Thyroid gland (tissue), 4 donors: ENCODE results near the gene GLIS1. TPM values are rescaled to one million over a fixed set of nuclear protein-coding genes. Genes with fewer than 3 reads are reported as not detected.

Source experiments
- DNase-seq, 2 donors: peaks; one replicate each; pipeline ENCODE4 v3.0.0-alpha.2; 2019
- H3K27ac ChIP-seq, 3 donors: fragments of 200-600 bp; sonication (generic); 1 replicate in 2 of 3; 2 replicates in 1 of 3; pipeline ENCODE4 v1.5.1; 2016 to 2019; ENCODE audit warnings: mild to moderate bottlenecking in 1 of 3, moderate library complexity in 1 of 3
- H3K27me3 ChIP-seq: fragments of 200-600 bp; sonication (generic); one replicate; pipeline ENCODE4 v1.5.1; 2019
- H3K36me3 ChIP-seq, 2 donors: fragments of 200-600 bp; sonication (generic); one replicate each; pipeline ENCODE4 v1.5.1; 2016 to 2019
- H3K4me1 ChIP-seq, 2 donors: fragments of 200-600 bp; sonication (generic); one replicate each; pipeline ENCODE4 v1.5.1; 2017 to 2019
- H3K4me3 ChIP-seq, 3 donors: fragments of 200-600 bp; sonication (generic); replicated peaks in 1 of 3; 1 replicate in 2 of 3; 2 replicates in 1 of 3; pipeline ENCODE4 v1.5.1; 2016; ENCODE audit warnings: mild to moderate bottlenecking in 1 of 3
- H3K9me3 ChIP-seq: fragments of 200-600 bp; sonication (generic); one replicate; pipeline ENCODE4 v1.5.1; 2017
- POLR2A ChIP-seq, 2 donors: fragments of 450-650 bp; IDR thresholded peaks; one replicate each; pipeline ENCODE4 v1.6.1; 2017; ENCODE audit warnings: antibody characterized with exemption in 2 of 2, mild to moderate bottlenecking in 2 of 2, moderate library complexity in 1 of 2
- WGBS, 2 donors: methylation state at CpG; one replicate each; pipeline ENCODE4 v1.1.5; 2017; 5-methylcytosine and 5-hydroxymethylcytosine counted together
- intact Hi-C: fragments of 100-400 bp; cut with DNase I; formaldehyde crosslinking; loops from one replicate; pipeline ENCODE4 v1.15.1; 2023
- total RNA-seq, 4 donors: library from RNA; depleted of rRNA; stranded (reverse); fragments of >200 nt; gene quantifications; one replicate each; pipeline ENCODE4 v1.2.3, GENCODE V29; 2016
- TF ChIP-seq, protein P1 (sequence below), 6 experiments: fragments of 200-600 bp in 3 of 6; fragments of 450-650 bp in 3 of 6; sonication (generic) in 3 of 6; IDR thresholded peaks; one replicate each; pipeline ENCODE4 v1.5.1; 2016 to 2019; ENCODE audit warnings: antibody characterized with exemption in 6 of 6, mild to moderate bottlenecking in 2 of 6, inconsistent platforms in 1 of 6, moderate library complexity in 1 of 6

Gene GLIS1
- total RNA-seq, 4 donors from 2014 or later = 0.29 TPM; not detected in 3

DNA sequence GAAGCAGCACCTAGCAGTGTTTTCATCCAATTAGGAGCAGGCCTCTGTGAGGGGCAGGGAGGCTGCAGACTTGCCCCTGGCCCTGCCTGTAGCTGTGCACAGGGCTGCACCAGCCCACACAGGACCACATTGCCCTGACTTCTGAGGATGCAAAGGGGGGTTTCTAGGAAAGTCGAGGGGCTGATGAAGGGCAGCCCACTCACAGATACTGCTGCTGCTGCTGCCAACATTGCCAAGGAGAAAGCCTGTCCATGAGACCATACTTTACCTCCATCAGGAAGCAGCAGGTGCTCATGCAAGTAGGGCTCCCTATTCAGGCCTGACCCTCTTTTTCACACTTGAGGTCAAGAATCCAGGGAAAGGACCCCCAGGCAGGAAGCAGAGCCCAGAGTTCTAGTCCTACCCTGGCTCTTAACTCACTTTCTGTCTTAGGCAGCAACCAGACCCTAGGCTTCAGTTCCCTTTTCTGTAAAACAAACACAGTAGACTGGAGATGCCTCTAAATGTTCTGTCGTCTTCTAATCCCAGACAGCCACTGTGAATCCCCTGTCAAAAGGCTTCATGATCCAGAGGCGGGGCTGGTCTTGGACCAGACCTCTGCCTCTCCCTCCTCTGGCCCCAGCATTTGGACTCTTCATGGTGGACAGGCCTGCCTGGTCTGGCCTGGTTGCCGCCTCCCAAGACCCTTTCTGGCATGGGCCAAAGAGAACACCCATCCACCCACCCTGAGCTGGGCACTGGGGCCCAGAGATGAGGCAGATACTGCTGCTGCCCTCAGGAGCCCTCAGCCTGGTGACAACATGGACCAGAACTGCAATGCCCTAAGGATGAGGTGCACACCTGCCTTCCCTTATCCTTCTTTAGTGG is 120.2 kb downstream of the GLIS1 start:
- H3K36me3 ChIP-seq = no peaks in the 10 kb centered on the region
- H3K9me3 ChIP-seq = no peaks in the 10 kb centered on the region
- no peak overlapping the region for H3K4me3 ChIP-seq
- intact Hi-C loops = no loop called here
- DNase-seq = no peak
- H3K27ac ChIP-seq = no peak overlapping the region
- no peaks in the 10 kb centered on the region for H3K4me1 ChIP-seq
- 88 to 94% methylated on average over 2 to 3 of the region's 4 CpGs for WGBS, 2 donors
- H3K27me3 ChIP-seq = no peaks in the 10 kb centered on the region
- no peak for TF ChIP-seq POLR2A (IDR thresholded peaks at IDR 0.05)
- TF ChIP-seq, protein P1, sequence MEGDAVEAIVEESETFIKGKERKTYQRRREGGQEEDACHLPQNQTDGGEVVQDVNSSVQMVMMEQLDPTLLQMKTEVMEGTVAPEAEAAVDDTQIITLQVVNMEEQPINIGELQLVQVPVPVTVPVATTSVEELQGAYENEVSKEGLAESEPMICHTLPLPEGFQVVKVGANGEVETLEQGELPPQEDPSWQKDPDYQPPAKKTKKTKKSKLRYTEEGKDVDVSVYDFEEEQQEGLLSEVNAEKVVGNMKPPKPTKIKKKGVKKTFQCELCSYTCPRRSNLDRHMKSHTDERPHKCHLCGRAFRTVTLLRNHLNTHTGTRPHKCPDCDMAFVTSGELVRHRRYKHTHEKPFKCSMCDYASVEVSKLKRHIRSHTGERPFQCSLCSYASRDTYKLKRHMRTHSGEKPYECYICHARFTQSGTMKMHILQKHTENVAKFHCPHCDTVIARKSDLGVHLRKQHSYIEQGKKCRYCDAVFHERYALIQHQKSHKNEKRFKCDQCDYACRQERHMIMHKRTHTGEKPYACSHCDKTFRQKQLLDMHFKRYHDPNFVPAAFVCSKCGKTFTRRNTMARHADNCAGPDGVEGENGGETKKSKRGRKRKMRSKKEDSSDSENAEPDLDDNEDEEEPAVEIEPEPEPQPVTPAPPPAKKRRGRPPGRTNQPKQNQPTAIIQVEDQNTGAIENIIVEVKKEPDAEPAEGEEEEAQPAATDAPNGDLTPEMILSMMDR (IDR thresholded peaks at IDR 0.05) = no peak

DNA sequence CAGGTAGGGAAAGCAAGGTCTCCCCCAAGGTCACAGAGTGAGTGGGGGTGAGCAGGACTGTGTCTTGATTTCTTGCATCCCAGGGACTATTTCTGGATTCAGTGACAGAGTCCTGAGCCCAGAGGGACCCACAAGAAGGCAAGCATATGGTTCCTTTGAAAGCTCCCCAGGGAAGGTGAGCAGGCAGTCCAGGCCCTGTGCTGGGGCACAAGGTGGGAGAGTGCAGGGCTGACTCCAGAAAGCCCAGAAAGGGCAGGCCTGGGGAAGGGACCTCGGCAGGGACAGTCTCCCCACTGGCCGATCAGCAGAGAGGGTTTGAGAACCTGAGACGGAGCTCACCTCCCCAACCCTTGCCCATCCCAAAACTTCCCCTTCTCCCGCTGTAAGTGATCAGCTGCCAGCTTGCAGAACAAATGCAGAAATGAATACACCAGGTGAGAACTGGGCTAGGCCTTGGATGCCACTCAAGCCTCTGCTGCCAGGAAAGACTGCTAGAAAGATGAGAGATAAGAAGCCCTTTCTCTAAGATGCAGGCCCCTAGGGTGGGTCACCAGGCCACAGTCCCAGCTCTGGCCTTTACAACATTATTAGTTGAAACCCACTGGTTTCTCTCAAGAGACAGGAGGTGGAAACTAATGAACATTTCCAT is 121.0 kb downstream of the GLIS1 start:
- H3K4me3 ChIP-seq = no peak overlapping the region
- 83 to 87% methylated on average over 4 of the region's 4 CpGs for WGBS, 2 donors
- no peak overlapping the region for H3K27ac ChIP-seq
- intact Hi-C loops = no loop called here
- H3K9me3 ChIP-seq = no peaks in the 10 kb centered on the region
- H3K4me1 ChIP-seq = no peaks in the 10 kb centered on the region
- DNase-seq = no peak
- no peak for TF ChIP-seq POLR2A (IDR thresholded peaks at IDR 0.05)
- TF ChIP-seq, protein P1 (IDR thresholded peaks at IDR 0.05) = no peak
- no peaks in the 10 kb centered on the region for H3K27me3 ChIP-seq
- H3K36me3 ChIP-seq = no peaks in the 10 kb centered on the region

- no peak overlapping the region for H3K27ac ChIP-seq
- no peaks in the 10 kb centered on the region for H3K4me1 ChIP-seq
- no peaks in the 10 kb centered on the region for H3K36me3 ChIP-seq
- no peak for DNase-seq
- H3K4me3 ChIP-seq = no peak overlapping the region
- no peaks in the 10 kb centered on the region for H3K9me3 ChIP-seq
- intact Hi-C loops = no loop called here
- TF ChIP-seq, protein P1 (IDR thresholded peaks at IDR 0.05) = no peak
- TF ChIP-seq POLR2A (IDR thresholded peaks at IDR 0.05) = no peak
- 96% methylated on average over 7 of the region's 7 CpGs for WGBS, 2 donors
- no peaks in the 10 kb centered on the region for H3K27me3 ChIP-seq
These were observed 121.6 kb downstream of the GLIS1 start for GRCh38 chr1:53617382-53617781.

DNA sequence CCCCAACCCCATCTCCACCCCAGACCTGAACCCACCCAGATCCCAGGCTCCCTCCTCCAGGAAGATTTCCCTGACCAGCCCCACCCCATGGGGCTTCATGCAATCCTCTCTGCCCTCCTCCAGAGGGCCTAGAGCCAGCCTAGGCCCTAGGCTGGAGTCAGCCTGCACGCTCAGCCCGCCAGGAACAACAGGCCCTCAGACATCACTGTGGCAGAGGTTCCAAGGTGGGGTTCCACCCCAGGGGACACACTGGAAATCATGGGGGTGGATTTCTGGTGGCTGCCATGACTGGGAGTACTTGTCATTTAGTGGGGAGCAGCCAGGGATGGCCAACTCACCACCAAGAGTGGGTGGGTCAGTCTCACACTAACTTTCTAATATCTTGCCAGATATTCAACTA is 122.0 kb downstream of the GLIS1 start:
- DNase-seq = no peak
- Histone ChIP-seq H3K27ac (no peak overlapping the region), H3K4me1 (no peaks in the 10 kb centered on the region), H3K27me3 (no peaks in the 10 kb centered on the region), H3K4me3 (no peak overlapping the region), H3K36me3 (no peaks in the 10 kb centered on the region), H3K9me3 (no peaks in the 10 kb centered on the region)
- WGBS, 2 donors = 97 to 100% methylated on average over 1 to 2 of the region's 2 CpGs
- TF ChIP-seq, protein P1 (IDR thresholded peaks at IDR 0.05) = no peak
- no peak for TF ChIP-seq POLR2A (IDR thresholded peaks at IDR 0.05)
- intact Hi-C loops = no loop called here

DNA sequence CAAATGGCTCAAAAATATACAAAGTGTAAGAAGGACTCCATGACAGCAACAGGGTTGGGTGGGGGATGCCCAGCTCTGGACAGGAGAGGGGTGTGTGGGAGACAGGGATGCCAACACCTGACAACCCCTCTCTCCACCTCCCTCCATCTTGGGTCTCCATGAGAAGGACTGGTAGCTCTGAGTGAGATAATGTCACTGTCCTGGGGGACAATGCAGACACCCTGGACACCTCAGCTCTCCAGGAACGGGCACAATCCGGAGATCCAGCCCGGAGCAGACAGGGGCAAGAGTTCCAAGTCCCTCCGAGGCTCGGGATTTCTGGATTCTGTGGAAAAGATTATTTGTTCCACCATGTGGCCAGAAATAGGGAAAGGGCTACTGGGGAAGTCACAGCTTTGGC is 122.5 kb downstream of the GLIS1 start:
- WGBS, 2 donors = 90 to 93% methylated on average over 5 of the region's 5 CpGs
- intact Hi-C loops = no loop called here
- no peaks in the 10 kb centered on the region for H3K36me3 ChIP-seq
- H3K4me1 ChIP-seq = no peaks in the 10 kb centered on the region
- no peak for DNase-seq
- H3K4me3 ChIP-seq = no peak overlapping the region
- no peak overlapping the region for H3K27ac ChIP-seq
- no peaks in the 10 kb centered on the region for H3K27me3 ChIP-seq
- TF ChIP-seq, protein P1 (IDR thresholded peaks at IDR 0.05) = no peak
- TF ChIP-seq POLR2A (IDR thresholded peaks at IDR 0.05) = no peak
- H3K9me3 ChIP-seq = no peaks in the 10 kb centered on the region
